B cell (primary cell): ENCODE data around the gene GAL. TPM values are rescaled to one million over a fixed set of nuclear protein-coding genes. Genes with fewer than 3 reads are reported as not detected.

ENCODE experiments used
- ATAC-seq: fragments of 200-7000 bp; cut with Tn5 transposase; one replicate; pipeline ENCODE4 v1.10.0; 2021; ENCODE audit warnings: low read depth, mild to moderate bottlenecking, moderate number of reproducible peaks, moderate library complexity
- CTCF ChIA-PET: fragments of 350-600 bp; sonication (Branson Sonifier 250); formaldehyde crosslinking; loops from one replicate; lab custom pipeline; 2021; ENCODE audit warnings: antibody characterized with exemption, inconsistent platforms; lab: Charles Lee
- POLR2A ChIA-PET: fragments of 350-600 bp; sonication (Branson Sonifier 250); formaldehyde crosslinking; loops from one replicate; lab custom pipeline; 2021; ENCODE audit warnings: antibody characterized with exemption; lab: Charles Lee
- DNase-seq: peaks from one replicate; pipeline ENCODE4 v3.0.0; 2013
- H2AFZ ChIP-seq: 2 replicates; pipeline ENCODE4 v1.6.1; 2012; ENCODE audit warnings: mild to moderate bottlenecking, low read depth, low read length; ENCODE audit not compliant: insufficient read depth, poor library complexity, severe bottlenecking
- H3K27ac ChIP-seq, 2 donors: 1 replicate in 1 of 2; 2 replicates in 1 of 2; pipeline ENCODE4 v1.5.1; 2012 to 2013; ENCODE audit warnings: low read length in 2 of 2, mild to moderate bottlenecking in 2 of 2, moderate library complexity in 1 of 2
- H3K27me3 ChIP-seq, 4 experiments: fragments of 200-600 bp in 1 of 4; sonication (generic) in 1 of 4; replicated peaks in 1 of 4; 1 replicate in 2 of 4; 2 replicates in 2 of 4; pipeline versions ENCODE4 v1.6.1 to v1.7.0; 2013 to 2016; ENCODE audit warnings: low read length in 3 of 4, mild to moderate bottlenecking in 2 of 4, mixed read lengths in 1 of 4, moderate library complexity in 1 of 4; ENCODE audit not compliant: insufficient read depth in 4 of 4, control insufficient read depth in 3 of 4; ENCODE audit errors: control extremely low read depth in 1 of 4
- H3K36me3 ChIP-seq, 2 experiments: replicated peaks in 1 of 2; 1 replicate in 1 of 2; 2 replicates in 1 of 2; pipeline versions ENCODE4 v1.6.1 to v1.7.1; 2013; ENCODE audit warnings: low read length in 1 of 2; ENCODE audit not compliant: insufficient read depth in 2 of 2, control insufficient read depth in 1 of 2; ENCODE audit errors: control extremely low read depth in 1 of 2, extremely low read depth in 1 of 2
- H3K4me1 ChIP-seq, 2 donors: fragments of 200-600 bp in 1 of 2; sonication (generic) in 1 of 2; 1 replicate in 1 of 2; 2 replicates in 1 of 2; pipeline versions ENCODE4 v1.5.1 to v1.6.1; 2013 to 2017; ENCODE audit warnings: low read length in 2 of 2; ENCODE audit not compliant: control insufficient read depth in 2 of 2, insufficient read depth in 2 of 2
- H3K4me2 ChIP-seq: replicated peaks from 2 replicates; pipeline ENCODE3; 2012; ENCODE audit warnings: mild to moderate bottlenecking, low read depth, low read length; ENCODE audit not compliant: poor library complexity, severe bottlenecking
- H3K4me3 ChIP-seq, 5 experiments: fragments of 200-600 bp in 1 of 5; sonication (generic) in 1 of 5; 1 replicate in 3 of 5; 2 replicates in 2 of 5; pipeline versions ENCODE4 v1.5.1 to v1.7.0; 2011 to 2016; ENCODE audit warnings: low read length in 4 of 5, mild to moderate bottlenecking in 4 of 5, low read depth in 2 of 5, control low read depth in 1 of 5, moderate library complexity in 1 of 5; ENCODE audit not compliant: insufficient read depth in 1 of 5; ENCODE audit errors: control extremely low read depth in 1 of 5, extremely low read depth in 1 of 5
- H3K79me2 ChIP-seq: fragments of 200-600 bp; sonication (generic); one replicate; pipeline ENCODE4 v1.6.0; 2016; ENCODE audit warnings: low read length; ENCODE audit not compliant: control insufficient read depth, insufficient read depth
- H3K9ac ChIP-seq: fragments of 200-600 bp; sonication (generic); 2 replicates; pipeline ENCODE4 v1.6.1; 2017; ENCODE audit warnings: mild to moderate bottlenecking, low read length, moderate library complexity
- H3K9me3 ChIP-seq, 3 donors: one replicate each; pipeline versions ENCODE4 v1.6.1 to v1.7.1; 2013; ENCODE audit warnings: low read length in 2 of 3; ENCODE audit not compliant: control insufficient read depth in 2 of 3, insufficient read depth in 1 of 3; ENCODE audit errors: control extremely low read depth in 1 of 3
- H4K20me1 ChIP-seq: 2 replicates; pipeline ENCODE4 v1.6.0; 2012; ENCODE audit warnings: mild to moderate bottlenecking, low read length; ENCODE audit not compliant: insufficient read depth, control insufficient read depth, poor library complexity, severe bottlenecking
- H3K27ac Mint-ChIP-seq: one replicate; pipeline ENCODE4 v1.8.0; 2021; ENCODE audit warnings: mixed read lengths
- H3K27me3 Mint-ChIP-seq: one replicate; pipeline ENCODE4 v1.8.0; 2021; ENCODE audit warnings: mixed read lengths
- H3K4me1 Mint-ChIP-seq: one replicate; pipeline ENCODE4 v1.8.0; 2021; ENCODE audit warnings: mixed read lengths
- H3K4me3 Mint-ChIP-seq: one replicate; pipeline ENCODE4 v1.8.0; 2021; ENCODE audit warnings: mixed read lengths
- H3K9me3 Mint-ChIP-seq: one replicate; pipeline ENCODE4 v1.8.0; 2022; ENCODE audit warnings: mixed read lengths; ENCODE audit not compliant: insufficient read depth
- CTCF ChIP-seq: fragments of 200-600 bp; IDR thresholded peaks from one replicate; pipeline ENCODE4 v1.8.0; 2022; ENCODE audit warnings: antibody characterized with exemption, mild to moderate bottlenecking
- EZH2 ChIP-seq: IDR thresholded peaks from 2 replicates; pipeline ENCODE4 v1.6.1; 2012; ENCODE audit warnings: borderline replicate concordance, low read depth, mild to moderate bottlenecking, moderate library complexity, low read length; ENCODE audit not compliant: insufficient read depth, poor library complexity, severe bottlenecking
- WGBS: methylation state at CpG from one replicate; pipeline ENCODE4 v1.1.5; 2013; ENCODE audit warnings: missing lambda C conversion rate; ENCODE audit not compliant: insufficient coverage; 5-methylcytosine and 5-hydroxymethylcytosine counted together
- intact Hi-C: fragments of 100-400 bp; cut with micrococcal nuclease; formaldehyde crosslinking; loops from one replicate; pipeline ENCODE4 v1.10.0; 2022
- polyA plus RNA-seq: library from polyadenylated mRNA; depleted of rRNA; stranded (reverse); fragments of >200 nt; gene quantifications from 2 replicates; pipeline ENCODE4 v1.2.3, GENCODE V29; 2012
- total RNA-seq, 2 donors: library from RNA; stranded (reverse); fragments of 120-200 nt in 1 of 2; gene quantifications; 1 replicate in 1 of 2; 2 replicates in 1 of 2; pipeline versions ENCODE4 v1.2.3 to v1.2.4, GENCODE V29; 2013 to 2022

GAL gene
- total and polyA plus RNA-seq, 2 donors (not counting 1 experiment from before 2014, with no cell fraction given): not detected

GRCh38 chr11:68661697-68662603, 22.4 kb upstream of the GAL start:
- ChIA-PET POLR2A (no interaction called here), CTCF (no interaction called here)
- Histone ChIP-seq H4K20me1 (no peaks in the 10 kb centered on the region), H2AFZ (no peak overlapping the region), H3K4me3 (no peak overlapping the region), H3K27ac (no peak overlapping the region), H3K27me3 (peaks cover 0 to 11% (median 0%) of the 10 kb centered on the region in 4 experiments), H3K9me3 (peaks cover 0 to 6% (median 0%) of the 10 kb centered on the region in 3 donors), H3K4me1 (no peaks in the 10 kb centered on the region), H3K36me3 (no peaks in the 10 kb centered on the region), H3K79me2 (no peaks in the 10 kb centered on the region), H3K4me2 (no peak overlapping the region), H3K9ac (no peak overlapping the region)
- DNase-seq (no peak), ATAC-seq (no peak)
- Mint-ChIP-seq H3K27ac (no peak overlapping the region), H3K27me3 (peaks cover 36% of the 10 kb centered on the region), H3K4me3 (no peak overlapping the region), H3K9me3 (no peaks in the 10 kb centered on the region), H3K4me1 (no peaks in the 10 kb centered on the region)
- intact Hi-C loops: no loop called here
- 77% methylated on average over 6 of the region's 18 CpGs for WGBS
- no peak for TF ChIP-seq EZH2
- TF ChIP-seq CTCF: no peak

DNA sequence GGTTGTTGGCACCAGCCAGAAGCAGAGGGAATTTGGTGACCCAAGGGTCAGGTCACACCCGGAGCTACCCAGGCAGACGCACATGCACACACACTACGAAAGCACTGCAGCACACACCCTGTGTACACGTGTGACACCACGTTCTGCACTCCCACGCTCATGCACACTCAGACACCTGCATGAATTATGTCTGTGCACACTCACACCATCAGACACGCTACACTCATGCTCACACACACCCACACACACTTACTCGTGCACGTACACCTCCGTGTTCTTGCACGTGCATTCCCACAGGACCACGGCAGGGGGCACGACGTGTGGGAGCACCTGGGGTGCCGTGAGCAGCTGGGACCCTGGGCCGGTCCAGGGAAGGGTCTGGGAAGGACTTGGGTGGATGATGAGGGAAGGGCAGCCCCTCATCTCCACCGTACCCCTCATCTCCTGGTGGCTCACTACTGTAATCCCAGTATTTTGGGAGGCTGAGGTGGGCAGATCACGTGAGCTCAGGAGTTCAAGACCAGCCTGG, 20.8 kb upstream of the GAL start:
- Histone ChIP-seq H3K27ac (no peak overlapping the region), H3K4me2 (no peak overlapping the region)

More for the DNA sequence above, 20.8 kb upstream of the GAL start:
- Histone ChIP-seq H3K4me3 (no peak overlapping the region), H3K4me1 (no peaks in the 10 kb centered on the region), H3K9ac (no peak overlapping the region), H3K36me3 (no peaks in the 10 kb centered on the region), H3K9me3 (peaks cover 0 to 2% (median 0%) of the 10 kb centered on the region in 3 donors), H3K27me3 (peaks cover 0 to 11% (median 0%) of the 10 kb centered on the region in 4 experiments), H3K79me2 (no peaks in the 10 kb centered on the region), H4K20me1 (no peaks in the 10 kb centered on the region), H2AFZ (no peak overlapping the region)
- H3K27me3 Mint-ChIP-seq: peaks cover 31% of the 10 kb centered on the region
- POLR2A ChIA-PET: no interaction called here
- ATAC-seq: no peak
- DNase-seq: no peak
- intact Hi-C loops: no loop called here
- H3K4me3 Mint-ChIP-seq: no peak overlapping the region
- TF ChIP-seq EZH2: no peak
- TF ChIP-seq CTCF: no peak
- CTCF ChIA-PET: no interaction called here
- 95% methylated on average over 10 of the region's 18 CpGs for WGBS
- no peaks in the 10 kb centered on the region for H3K9me3 Mint-ChIP-seq
- H3K4me1 Mint-ChIP-seq: no peaks in the 10 kb centered on the region
- no peak overlapping the region for H3K27ac Mint-ChIP-seq
